ENCODE measurements around the gene LTO1. TPM values are rescaled to one million over a fixed set of nuclear protein-coding genes. Genes with fewer than 3 reads are reported as not detected.

LTO1 gene
- total RNA-seq, 1 experiment from 2014 or later: 37.5 TPM

DNA sequence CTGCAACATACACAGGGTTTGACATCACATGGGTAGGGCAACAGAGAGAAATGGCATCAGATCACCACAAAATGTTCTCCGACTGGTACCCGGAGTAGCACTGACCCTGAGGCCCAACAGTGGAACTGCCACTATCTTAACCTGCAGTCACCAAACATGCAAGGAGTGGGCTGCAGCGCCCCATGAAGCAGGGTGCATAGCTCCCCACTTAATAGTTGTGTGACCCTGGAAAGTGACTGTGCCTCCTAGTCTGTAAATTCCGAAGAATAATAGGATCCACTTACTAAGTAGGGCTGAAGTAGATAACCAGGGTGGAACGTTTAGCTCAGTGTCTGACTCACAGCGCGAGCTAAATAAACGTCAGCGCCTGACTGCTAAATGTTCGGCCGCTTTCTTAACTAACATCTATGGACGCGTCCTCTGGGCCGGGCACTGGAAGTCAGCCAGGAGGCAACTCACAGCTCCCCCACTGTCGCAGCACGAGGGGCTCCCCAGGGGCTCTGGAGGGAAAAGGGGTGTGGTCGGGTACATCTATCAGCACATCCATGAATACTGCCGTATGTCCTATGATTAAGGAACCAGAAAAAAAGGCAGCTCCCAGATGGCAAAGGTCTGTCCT, 777 bp downstream of the LTO1 start:
- H3K4me2 ChIP-seq (ENCODE audit: low read length): peak overlapping the region; percentile 99
- TF ChIP-seq, protein P1, sequence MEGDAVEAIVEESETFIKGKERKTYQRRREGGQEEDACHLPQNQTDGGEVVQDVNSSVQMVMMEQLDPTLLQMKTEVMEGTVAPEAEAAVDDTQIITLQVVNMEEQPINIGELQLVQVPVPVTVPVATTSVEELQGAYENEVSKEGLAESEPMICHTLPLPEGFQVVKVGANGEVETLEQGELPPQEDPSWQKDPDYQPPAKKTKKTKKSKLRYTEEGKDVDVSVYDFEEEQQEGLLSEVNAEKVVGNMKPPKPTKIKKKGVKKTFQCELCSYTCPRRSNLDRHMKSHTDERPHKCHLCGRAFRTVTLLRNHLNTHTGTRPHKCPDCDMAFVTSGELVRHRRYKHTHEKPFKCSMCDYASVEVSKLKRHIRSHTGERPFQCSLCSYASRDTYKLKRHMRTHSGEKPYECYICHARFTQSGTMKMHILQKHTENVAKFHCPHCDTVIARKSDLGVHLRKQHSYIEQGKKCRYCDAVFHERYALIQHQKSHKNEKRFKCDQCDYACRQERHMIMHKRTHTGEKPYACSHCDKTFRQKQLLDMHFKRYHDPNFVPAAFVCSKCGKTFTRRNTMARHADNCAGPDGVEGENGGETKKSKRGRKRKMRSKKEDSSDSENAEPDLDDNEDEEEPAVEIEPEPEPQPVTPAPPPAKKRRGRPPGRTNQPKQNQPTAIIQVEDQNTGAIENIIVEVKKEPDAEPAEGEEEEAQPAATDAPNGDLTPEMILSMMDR (conservative IDR thresholded peaks at IDR 0.05; ENCODE audit: low read depth, low read length): no peak
- TF ChIP-seq EZH2phosphoT487 (IDR thresholded peaks at IDR 0.05; ENCODE audit: borderline replicate concordance, low read length): no peak
- TF ChIP-seq EZH2 (IDR thresholded peaks at IDR 0.05; ENCODE audit: low read length, unreplicated experiment): no peak
- intact Hi-C loops (cut with micrococcal nuclease): no loop called here
- H3K9me3 ChIP-seq (ENCODE audit: low read length): no peaks in the 10 kb centered on the region
- peaks cover 52% of the 10 kb centered on the region for H3K79me2 ChIP-seq (ENCODE audit: low read length)
- POLR2A ChIA-PET (ENCODE audit: unreplicated experiment): interaction anchor here (0.6 to 0.8 kb wide), 8 partner anchors 10 to 674 kb away, joined by 3 to 5 read pairs (median 3); no protein-coding TSS in a partner anchor
- peak overlapping the region; percentile 74 for H2AFZ ChIP-seq (ENCODE audit: low read length)
- no peaks in the 10 kb centered on the region for H3K9me2 ChIP-seq (replicated peaks; ENCODE audit: low read length)
- peaks cover 6% of the 10 kb centered on the region for H4K20me1 ChIP-seq (ENCODE audit: low read length)
- CTCF ChIA-PET: interaction anchor here (0.5 to 0.6 kb wide), 3 partner anchors 32 to 400 kb away, joined by 3 read pairs; no protein-coding TSS in a partner anchor
- peak overlapping the region; percentile 98 for H3K9ac ChIP-seq (ENCODE audit: low read length)
- H3K4me1 ChIP-seq (ENCODE audit: insufficient read depth, low read length): peaks cover 23% of the 10 kb centered on the region
- BruUV-seq (replicated peaks): TSS peak; percentile 59
- peak overlapping the region; percentile 74 for H3K27ac ChIP-seq (ENCODE audit: low read length)
- H3K27me3 ChIP-seq (ENCODE audit: low read length): no peaks in the 10 kb centered on the region
- ATAC-seq (peak; percentile 64), DNase-seq (peak; percentile 80)
- peaks cover 31% of the 10 kb centered on the region for H3K36me3 ChIP-seq (ENCODE audit: low read depth, low read length)
- peaks cover 8% of the 10 kb centered on the region for H3F3A ChIP-seq (ENCODE audit: low read length, unreplicated experiment)
- H3K4me3 ChIP-seq (ENCODE audit: low read length): peak overlapping the region; percentile 81

DNA sequence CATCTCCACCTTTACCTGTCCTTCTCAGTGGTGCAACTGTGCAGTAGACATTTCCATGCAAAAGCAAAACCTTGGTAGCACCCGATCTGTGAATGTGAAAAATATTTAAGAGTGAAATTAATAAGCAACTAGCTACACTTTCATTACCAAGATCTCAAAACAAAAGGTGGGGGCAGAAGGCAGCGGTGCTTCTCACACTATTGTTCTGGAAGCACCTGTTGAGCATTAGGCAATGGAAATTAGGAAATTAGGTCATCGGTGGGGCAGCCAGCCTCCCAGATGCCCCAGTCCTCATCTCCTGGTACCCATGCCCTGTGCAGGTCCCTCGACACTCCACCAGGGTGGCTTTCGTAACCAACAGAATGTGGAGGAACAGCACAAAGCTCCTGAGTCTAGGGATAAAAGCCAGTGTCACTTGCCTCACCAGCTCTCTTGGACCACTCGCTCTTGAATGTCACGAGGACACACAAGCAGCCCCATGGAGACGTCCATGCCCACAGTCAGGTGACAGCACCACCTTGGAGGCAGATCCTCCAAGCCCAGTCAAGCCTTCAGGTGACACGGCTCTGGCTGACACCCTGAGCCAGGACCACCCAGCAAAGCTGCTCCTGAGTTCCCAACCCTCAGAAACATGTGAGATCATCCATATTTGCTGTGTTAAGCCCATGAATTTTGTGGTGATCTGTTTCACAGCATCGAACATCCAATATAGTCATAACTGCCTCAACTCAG, 3.3 kb downstream of the LTO1 start:
- Histone ChIP-seq H3F3A (ENCODE audit: low read length, unreplicated experiment) (peaks cover 8% of the 10 kb centered on the region), H3K9ac (ENCODE audit: low read length) (no peak overlapping the region), H3K4me3 (ENCODE audit: low read length) (no peak overlapping the region), H3K27ac (ENCODE audit: low read length) (no peak overlapping the region), H3K9me3 (ENCODE audit: low read length) (no peaks in the 10 kb centered on the region), H3K4me2 (ENCODE audit: low read length) (no peak overlapping the region), H3K79me2 (ENCODE audit: low read length) (peaks cover 58% of the 10 kb centered on the region), H3K4me1 (ENCODE audit: insufficient read depth, low read length) (peaks cover 23% of the 10 kb centered on the region), H3K27me3 (ENCODE audit: low read length) (no peaks in the 10 kb centered on the region), H3K9me2 (replicated peaks; ENCODE audit: low read length) (no peaks in the 10 kb centered on the region), H3K36me3 (ENCODE audit: low read depth, low read length) (peaks cover 43% of the 10 kb centered on the region), H4K20me1 (ENCODE audit: low read length) (peaks cover 6% of the 10 kb centered on the region), H2AFZ (ENCODE audit: low read length) (no peak overlapping the region)
- DNase-seq (no peak), ATAC-seq (no peak)
- no TSS peak for BruUV-seq (replicated peaks)
- TF ChIP-seq EZH2 (IDR thresholded peaks at IDR 0.05; ENCODE audit: low read length, unreplicated experiment): no peak
- TF ChIP-seq EZH2phosphoT487 (IDR thresholded peaks at IDR 0.05; ENCODE audit: borderline replicate concordance, low read length): no peak
- TF ChIP-seq, protein P1 (conservative IDR thresholded peaks at IDR 0.05; ENCODE audit: low read depth, low read length): no peak
- intact Hi-C loops (cut with micrococcal nuclease): loop anchor here (2.0 kb wide), 1 partner anchor 17 kb away; no protein-coding TSS in a partner anchor
- POLR2A ChIA-PET (ENCODE audit: unreplicated experiment): interaction anchor here (0.6 kb wide), 1 partner anchor 397 kb away, joined by 6 read pairs; no protein-coding TSS in a partner anchor
- CTCF ChIA-PET: interaction anchor here (0.5 to 1.8 kb wide), 2 partner anchors 12 to 722 kb away, joined by 4 to 5 read pairs; no protein-coding TSS in a partner anchor

Measured in PC-3 (cell line).